Posterior vena cava (tissue), 2 donors: ENCODE data around the gene UTS2. TPM values are rescaled to one million over a fixed set of nuclear protein-coding genes. Genes with fewer than 3 reads are reported as not detected.

Source experiments
- DNase-seq: peaks from one replicate; pipeline ENCODE4 v3.0.0-alpha.2; 2020; ENCODE audit warnings: low spot score
- intact Hi-C, 2 donors: fragments of 100-400 bp; cut with DNase I; formaldehyde crosslinking; loops; one replicate each; pipeline versions ENCODE4 v1.14.1 to v1.14.2; 2022 to 2023
- long read RNA-seq, 2 donors: library from polyadenylated mRNA; unstranded; transcript quantifications; one replicate each; pipeline ENCODE4 v2.0.0, GENCODE V29; 2020 to 2021
- total RNA-seq, 2 donors: library from RNA; stranded (reverse); fragmentation: NEBNext Ultra II Directional; extraction: Animal tissue kit (Norgen Biotek cat#: 25700); gene quantifications; one replicate each; pipeline ENCODE4 v1.2.1, GENCODE V29; 2021
- donor health status: DM: yes; HTN: yes; CAD: no.
- donor health status: DM: yes; HTN: yes; CAD: no.

UTS2 gene, protein sequence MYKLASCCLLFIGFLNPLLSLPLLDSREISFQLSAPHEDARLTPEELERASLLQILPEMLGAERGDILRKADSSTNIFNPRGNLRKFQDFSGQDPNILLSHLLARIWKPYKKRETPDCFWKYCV
- total RNA-seq, result 1 to 10 TPM in 1 of 2 donors, not detected in 1; 1.3 TPM
- long read RNA-seq, donor 1, result 0 reads
- long read RNA-seq, donor 2, result 0 reads

DNA sequence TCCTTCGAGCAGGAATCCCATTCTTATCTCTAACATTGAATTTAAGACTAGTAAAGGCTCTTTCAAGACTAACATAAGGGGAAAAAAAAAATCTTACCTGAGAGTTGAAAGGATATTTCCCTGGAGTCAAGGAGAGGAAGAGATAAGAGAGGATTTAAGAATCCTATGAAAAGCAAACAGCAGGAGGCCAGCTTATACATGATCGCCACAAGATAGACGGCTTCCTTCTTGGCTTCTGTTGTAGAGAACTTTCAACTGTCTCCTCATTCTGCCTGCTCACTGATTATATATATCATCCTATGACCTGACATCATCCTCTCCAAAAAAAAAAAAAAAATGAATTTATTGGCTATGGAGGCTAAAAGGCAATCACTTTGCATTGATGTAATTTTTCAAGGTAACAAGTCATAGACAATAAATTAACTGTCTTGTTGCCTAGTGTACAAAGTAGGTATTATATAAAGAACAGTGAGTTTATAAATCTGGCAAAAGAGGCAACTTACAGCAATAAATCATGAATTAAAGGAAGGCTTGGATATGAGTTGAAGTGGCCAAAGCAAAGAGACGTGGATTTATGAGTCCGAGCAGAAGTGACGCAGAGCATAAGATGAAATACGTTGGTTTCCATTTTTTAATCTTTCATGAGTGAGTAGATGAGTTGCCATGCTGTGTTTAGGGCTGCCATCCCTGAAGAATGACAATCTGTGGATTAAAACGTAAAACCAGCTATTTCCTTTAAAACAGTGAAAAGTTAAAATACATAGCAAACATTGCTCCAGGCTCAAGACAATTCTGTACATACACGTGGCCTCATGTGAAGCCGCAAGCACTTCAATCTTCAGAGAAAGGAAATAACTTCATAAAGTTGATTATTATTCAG lies at the start of gene UTS2:
UTS2 (minus strand) TSS at position 262 of the 880 bp plus-strand sequence; CDS start at position 200, 62 bp downstream.
- no peak for DNase-seq
- intact Hi-C loops, result no loop called here

DNA sequence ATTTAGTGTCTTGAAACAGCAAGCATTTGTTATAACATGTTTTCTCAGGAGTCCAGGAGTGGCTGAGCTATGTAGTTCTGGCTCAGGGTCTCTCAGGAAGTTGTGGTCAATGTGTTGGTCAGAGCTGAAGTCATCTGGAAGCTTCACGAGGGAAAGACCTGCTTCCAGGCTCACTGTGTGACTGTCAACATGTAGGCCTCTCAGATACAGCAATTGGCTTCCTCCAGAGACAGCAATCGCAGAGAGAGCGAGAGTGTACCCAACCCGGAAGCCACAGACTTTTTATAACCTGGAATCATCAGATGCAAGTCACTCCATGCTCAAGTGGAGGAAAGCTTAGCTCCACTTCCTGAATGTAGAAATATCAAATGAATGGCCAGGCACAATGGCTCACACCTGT lies 46.9 kb upstream of the UTS2 start:
- no peak for DNase-seq
- intact Hi-C loops, result loop anchor here (10.0 kb wide), 2 partner anchors 85 to 95 kb away; no protein-coding TSS in a partner anchor

DNA sequence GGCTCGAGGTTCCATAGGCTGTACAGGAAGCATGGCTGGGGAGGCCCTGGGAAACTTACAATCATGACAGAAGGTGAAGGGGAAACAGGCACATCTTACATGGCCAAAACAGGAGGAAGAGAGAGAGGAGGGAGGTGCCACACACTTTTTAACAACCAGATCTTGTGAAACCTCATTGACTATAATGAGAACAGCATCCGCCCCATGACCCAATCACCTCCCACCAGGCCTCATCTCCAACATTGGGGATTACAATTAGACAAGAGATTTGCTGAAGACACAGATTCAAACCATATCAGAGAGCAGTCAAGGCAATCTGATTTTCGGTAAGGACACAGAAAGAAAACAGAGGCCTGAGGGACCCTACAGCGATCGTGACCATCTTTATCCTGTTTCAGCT lies 46.1 kb upstream of the UTS2 start:
- DNase-seq, result no peak
- intact Hi-C loops, result loop anchor here in 1 of 2 donors (10.0 kb wide), 1 partner anchor 84 kb away; no protein-coding TSS in a partner anchor

DNA sequence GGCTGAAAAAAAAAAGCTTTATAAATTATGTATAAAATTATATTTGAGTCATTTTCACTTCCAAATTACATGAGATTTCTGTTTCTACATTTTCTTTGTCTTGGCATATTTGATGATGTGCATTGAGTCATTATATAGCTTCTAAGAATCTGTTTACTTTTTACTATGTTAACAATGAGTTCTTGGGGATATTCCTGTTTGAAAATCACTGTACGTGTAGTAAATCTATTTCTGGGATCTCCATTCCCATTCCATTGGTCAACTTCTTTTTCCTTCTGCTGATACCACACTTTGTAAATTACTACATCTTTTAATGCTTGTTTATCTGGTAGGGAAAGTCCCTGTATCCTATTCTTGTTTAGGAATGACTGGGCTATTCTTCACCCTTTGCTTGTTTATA lies 44.1 kb upstream of the UTS2 start:
- no peak for DNase-seq
- intact Hi-C loops, result loop anchor here in 1 of 2 donors (10.0 kb wide), 1 partner anchor 82 kb away; no protein-coding TSS in a partner anchor

DNA sequence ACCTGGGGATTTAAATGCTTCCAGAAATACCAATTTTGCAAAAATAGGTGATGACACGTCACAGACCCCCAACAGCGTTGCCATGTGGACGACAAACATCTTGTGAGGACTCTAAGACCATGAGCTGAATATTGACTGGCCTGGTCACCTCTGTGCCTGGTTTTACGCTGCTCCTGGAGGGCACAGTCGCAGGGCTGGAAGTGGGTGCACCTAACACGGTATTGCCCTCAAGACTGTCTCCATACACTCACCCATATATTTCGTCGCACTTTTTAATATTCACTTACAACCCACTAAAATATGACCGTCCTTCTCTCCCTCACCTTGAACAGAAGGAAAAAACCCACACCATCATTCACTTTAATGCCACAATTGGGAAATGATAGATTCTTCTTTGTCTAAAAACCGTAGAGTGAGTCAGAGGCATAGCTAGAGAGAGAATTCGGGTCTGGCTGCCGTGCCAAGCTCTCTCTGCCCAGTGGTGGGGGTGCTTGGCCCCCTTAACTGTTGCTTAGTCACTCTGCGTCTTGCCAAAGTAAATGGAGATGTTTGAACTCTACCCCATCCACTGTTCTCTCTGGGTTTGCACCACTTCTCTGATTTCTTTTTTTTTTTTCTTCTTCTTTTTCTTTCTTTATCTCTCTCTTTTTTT lies 40.8 kb upstream of the UTS2 start:
- intact Hi-C loops, result loop anchor here in 1 of 2 donors (5.0 to 10.0 kb wide), 2 partner anchors 79 to 954 kb away; no protein-coding TSS in a partner anchor
- no peak for DNase-seq

DNA sequence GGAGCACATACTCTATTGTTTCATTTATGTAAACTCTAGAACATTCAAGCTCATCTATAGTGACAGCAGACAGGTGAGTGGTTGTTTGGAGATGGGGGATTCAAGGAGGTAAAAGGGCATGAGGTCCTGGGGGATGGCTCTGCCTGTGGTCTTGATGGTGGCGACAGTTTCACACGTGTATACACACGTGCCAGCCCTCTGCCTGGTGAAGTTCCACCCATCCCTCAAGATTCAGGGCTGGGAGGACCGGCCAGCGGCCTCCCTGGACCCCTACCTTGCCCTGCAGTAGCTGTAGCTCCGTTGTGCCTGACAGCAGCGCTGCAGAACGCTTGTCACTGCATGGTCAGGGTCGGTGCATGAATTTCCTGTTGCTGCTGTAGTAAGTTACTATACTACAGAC lies 38.9 kb upstream of the UTS2 start:
- intact Hi-C loops, result loop anchor here in 1 of 2 donors (5.0 to 10.0 kb wide), 2 partner anchors 77 to 955 kb away; no protein-coding TSS in a partner anchor
- no peak for DNase-seq

DNA sequence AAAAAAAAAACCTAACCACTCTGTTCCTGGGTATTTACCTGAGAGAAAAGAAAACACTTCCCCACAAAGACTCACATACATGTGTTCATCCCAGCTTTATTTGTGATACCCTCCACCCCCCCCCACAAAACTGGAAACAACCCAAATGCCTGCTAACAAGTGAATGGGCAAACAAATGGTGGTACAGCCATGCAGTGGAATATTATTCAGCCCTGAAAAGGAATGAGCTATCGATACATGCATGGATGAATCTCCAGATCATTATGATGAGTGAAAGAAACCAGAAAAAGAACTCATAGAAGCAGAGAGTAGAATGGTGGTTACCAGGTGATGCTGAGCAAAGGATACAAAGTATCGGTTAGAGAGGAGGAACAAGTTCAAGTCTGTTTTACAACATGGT lies 38.0 kb upstream of the UTS2 start:
- intact Hi-C loops, result loop anchor here in 1 of 2 donors (5.0 to 10.0 kb wide), 2 partner anchors 76 to 956 kb away; no protein-coding TSS in a partner anchor
- no peak for DNase-seq

DNA sequence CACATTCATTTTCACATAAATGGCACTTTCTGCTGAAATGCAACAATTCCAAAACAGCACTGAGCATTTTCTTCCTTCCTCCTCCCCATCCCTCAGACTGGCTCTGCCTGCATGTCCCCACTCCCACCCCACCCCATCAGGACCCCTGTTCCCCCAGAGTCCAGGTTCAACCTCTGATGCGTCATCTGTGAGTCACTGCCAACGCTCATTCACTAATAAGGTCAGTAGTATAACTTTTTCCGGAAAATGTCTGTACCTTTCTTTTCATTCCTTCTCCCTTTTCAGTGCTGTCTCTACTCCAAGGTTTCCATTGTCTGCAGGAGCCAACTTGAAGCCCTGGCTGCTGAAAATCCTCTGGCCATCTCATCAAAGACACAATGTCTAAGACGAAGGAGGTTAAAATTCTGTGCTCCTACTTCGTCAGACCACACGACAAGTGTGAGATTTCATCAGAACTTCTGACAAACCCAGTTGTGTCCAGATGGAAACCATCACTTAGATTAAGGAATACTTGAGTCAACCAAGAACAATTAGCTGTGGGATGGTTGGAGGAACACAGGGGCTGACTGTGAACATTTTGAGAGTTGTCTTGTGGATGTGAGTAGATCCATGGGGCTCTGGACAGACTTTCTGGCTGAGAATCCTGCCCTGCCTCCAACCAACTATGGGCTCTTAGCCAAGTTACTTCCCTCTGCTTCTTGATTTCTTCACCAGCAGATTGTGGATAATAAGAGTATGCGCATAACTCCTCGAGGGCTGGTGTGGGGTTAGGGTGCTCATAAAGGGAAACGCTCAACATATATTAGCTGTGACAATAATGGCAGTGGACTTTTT lies 35.6 kb upstream of the UTS2 start:
- intact Hi-C loops, result no loop called here

DNA sequence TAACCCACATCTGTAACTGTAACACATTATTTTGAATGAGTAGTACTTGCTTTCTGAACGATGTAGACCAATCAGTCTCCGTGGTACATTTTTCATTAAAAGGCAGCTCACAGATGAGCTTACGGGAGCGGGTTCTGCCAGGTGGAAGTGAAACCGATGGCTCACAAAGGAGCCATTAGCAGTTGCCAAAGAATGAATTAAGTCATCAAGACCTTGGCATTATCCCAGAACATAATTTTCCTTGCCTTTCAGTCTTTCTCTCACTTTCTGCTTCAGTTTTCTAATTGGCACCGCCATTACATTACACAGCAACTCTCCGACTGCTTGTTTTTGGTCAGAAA lies 33.5 kb upstream of the UTS2 start:
- intact Hi-C loops, result no loop called here
- DNase-seq, result no peak

More for the DNA sequence above, 35.6 kb upstream of the UTS2 start:
- no peak for DNase-seq

DNA sequence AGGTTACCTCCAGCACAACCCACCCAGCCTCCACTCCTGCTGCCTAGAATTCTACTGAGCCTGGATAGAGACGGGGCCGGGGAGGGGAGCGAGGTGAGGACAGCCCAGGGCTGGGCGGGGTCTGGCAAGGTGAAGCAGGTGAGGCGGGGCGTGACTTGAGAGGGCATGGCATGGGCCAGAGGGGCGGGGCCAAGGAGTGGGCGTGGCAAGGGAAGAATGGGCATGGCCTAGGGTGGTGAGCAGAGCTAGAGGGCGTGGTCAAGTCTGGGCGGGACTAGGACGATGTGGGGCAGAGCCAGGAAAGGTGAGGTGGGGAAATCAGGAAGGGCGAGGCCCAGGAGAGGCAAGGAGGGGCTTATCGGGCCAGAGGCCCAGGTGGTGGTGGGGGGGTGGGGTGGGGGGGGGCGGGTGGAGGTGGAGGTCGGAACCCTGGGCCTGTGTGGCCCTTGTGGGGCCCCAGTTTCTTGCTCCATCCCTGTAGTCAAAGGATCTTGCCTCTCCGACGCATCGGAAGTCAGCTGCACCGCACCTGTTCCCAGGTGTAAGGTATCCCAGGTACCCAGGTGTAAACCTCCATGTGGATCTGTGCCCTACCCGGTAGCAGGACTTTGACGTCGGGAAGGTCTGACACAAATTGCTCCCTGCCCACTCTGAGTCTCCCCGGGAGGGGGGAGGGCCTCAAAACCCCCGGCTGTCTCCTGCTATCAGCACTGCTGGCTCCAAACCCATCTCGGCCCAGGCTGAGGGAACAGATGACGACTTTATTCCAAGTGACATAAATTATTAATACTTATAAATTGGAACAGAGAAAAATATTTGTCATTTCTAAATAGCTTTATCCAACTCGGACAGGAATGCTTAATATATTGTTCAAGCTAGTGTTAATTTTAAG lies 32.9 kb upstream of the UTS2 start:
- no peak for DNase-seq
- intact Hi-C loops, result no loop called here

DNA sequence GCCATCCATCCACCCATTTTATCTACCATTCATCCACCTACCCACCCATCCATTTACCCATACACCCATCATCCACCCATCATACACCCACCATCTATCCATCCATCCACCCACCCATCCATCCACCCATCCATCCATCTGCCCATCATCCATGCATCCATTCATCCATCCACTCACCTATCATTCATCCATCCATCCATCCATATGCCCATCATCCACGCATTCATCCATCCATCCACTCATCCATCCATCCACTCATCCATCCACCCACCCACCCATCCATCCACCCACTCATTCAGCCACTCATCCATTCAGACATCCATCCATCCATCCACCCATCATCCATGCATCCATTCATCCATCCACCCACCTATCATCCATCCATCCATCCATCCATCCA lies 31.9 kb upstream of the UTS2 start:
- intact Hi-C loops, result no loop called here
- no peak for DNase-seq

DNA sequence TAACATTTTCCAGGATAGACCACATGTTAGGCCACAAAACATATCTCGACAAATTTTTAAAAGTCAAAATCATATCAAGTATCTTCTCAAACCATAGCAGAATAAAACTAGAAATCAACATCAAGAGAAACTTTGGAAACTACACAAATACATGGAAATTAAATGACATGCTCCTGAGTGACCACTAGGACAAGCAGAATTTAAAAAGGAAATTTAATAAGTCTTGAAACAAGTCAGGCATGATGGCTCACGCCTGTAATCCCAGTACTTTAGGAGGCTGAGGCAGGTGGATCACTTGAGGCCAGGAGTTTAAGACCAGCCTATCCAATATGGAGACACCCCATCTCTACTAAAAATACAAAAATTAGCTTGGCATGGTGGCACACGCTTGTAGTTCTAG lies 26.4 kb upstream of the UTS2 start:
- DNase-seq, result no peak

DNA sequence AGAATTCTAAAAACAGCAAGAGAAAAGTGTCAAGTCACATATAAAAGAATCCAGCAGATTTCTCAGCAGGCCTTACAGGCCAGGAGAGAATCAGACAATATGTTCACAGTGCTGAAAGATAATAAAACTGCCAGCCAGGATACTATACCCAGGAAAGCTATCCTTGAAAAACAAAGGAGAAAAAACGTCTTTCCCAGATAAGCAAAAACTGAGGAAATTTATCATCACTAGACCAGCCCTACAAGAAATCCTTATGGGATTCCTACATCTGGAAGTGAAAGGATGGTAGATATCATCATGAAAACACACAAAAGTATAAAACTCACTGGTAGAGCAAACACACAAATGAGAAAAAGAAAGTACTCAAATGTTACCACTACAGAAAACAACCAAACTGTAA lies 25.2 kb upstream of the UTS2 start:
- no peak for DNase-seq
- intact Hi-C loops, result no loop called here

More for the DNA sequence above, 26.4 kb upstream of the UTS2 start:
- intact Hi-C loops, result no loop called here

DNA sequence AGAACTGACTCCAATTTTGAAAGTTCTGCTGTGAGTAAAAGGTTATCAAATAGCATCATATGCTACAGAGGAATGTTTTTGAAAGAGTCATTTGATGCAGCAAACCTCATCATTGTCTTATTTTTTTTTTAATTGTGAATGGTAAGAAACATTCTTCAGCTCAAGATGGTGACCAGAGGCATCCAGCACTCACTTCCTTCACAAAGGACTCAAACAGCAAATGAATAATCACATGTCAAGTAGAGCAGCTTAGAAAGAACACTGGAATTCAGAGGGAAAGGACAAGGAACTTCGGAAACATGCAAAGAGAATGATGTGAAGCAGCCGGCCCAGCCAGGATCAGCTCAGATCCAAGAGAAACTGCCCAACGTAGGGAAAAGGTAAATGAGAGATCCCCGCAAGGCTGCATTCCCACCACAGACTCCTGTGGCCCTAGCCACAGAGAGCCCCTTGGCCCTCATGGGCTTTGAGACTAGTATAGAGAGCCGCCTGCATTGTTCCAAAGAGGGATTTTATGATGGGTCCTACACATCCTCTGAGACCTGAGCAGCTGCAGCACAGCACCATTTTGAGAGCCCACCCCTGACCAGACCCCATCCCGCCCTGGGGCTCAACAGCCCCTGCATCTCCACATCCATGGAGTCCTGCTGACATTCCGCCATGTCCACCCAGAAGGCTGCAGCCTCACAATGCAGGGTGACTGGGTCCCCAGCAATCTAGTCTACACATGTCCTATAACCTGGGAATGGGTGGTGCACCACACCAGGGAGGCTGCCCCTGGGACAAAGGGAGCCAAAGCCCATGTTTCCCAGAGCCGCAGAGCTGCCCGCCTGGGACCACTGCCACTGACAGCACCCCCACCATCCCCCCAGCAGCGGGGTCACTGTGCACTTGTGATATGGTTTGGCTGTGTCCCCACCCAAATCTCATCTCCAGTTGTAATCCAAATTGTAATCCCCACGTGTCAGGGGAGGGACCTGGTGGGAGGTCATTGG lies 21.2 kb upstream of the UTS2 start:
- no peak for DNase-seq
- intact Hi-C loops, result no loop called here

DNA sequence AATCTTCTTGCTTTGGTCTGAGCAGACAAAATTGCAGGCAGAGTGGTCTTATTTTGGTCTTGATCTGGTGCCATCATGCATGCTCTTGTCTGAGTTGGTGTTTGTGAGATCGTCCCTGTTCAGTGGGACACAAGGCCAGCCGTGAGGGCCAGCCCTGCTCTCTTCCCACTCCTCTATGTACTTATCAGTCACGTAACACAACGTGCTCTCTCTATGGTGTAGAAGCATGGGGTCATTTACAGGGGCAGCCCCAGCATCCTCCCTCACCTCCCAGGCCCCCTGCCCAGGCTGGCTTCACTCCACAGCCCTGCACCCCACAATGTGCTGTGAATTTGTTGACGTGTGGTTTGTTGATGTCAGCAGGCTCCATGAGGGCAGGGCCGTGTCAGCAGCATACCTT lies 18.3 kb upstream of the UTS2 start:
- DNase-seq, result no peak
- intact Hi-C loops, result no loop called here

DNA sequence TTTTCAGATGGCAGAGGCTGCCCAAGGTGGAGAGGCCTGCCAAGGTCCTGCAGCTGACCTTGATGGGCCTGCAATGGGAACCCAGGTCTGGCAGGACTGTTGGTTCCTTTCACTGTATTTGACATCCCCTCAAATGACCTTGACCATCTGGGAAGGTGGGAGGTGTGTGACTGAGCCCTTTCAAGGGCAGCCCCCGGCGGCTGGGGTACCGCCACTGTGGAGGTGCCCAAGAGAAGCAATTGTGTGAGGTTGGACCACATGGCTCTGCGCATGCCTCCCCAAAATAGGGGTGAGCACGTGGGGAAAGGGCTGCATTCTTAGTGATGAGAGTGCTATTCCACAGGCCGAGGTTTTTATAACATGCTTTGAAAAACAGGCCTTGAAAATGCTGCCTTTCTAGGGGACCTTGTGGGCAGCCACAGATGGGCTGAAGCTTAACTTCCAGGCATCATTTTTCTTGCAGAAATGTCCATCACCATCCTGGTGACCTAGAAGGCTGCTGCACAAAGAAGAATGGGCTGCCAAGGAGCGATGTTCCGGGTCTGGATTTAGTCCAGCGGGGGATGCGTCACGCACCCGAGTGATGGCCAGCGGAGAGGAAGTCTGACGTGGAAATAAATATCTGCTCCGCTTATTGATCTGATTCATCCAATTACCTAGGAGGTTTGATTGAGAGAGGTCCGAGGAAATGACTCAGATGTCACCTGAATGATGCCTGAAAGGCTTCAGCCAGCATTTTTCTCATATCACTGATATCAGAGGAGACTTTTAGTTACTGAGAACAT lies 16.5 kb upstream of the UTS2 start:
- intact Hi-C loops, result no loop called here
- DNase-seq, result no peak
